H7 (cell line): ENCODE data around the gene KANSL1. TPM values are rescaled to one million over a fixed set of nuclear protein-coding genes. Genes with fewer than 3 reads are reported as not detected.
"Not testable (repeated sequence)": the region's sequence is repeated elsewhere in the genome, so short reads cannot be mapped to it uniquely, and the experiment has no call there.

ENCODE experiments used
- DNase-seq: peaks from one replicate; pipeline ENCODE4 v3.0.0; 2012
- H3K27me3 ChIP-seq: 2 replicates; pipeline ENCODE4 v1.6.0; 2011; ENCODE audit warnings: mild to moderate bottlenecking, low read length; ENCODE audit not compliant: control insufficient read depth, insufficient read depth
- H3K36me3 ChIP-seq: replicated peaks from 2 replicates; pipeline ENCODE4 v1.5.1; 2011; ENCODE audit warnings: low read length; ENCODE audit not compliant: control insufficient read depth, insufficient read depth
- H3K4me3 ChIP-seq: 2 replicates; pipeline ENCODE4 v1.5.1; 2011; ENCODE audit warnings: low read depth, mild to moderate bottlenecking, control low read depth, low read length, moderate library complexity; ENCODE audit not compliant: insufficient read depth
- total RNA-seq: library from RNA; depleted of rRNA; stranded (reverse); fragments of >200 nt; shearing (Covaris generic); gene quantifications from 2 replicates; pipeline ENCODE4 v1.2.3, GENCODE V29; 2014

Gene KANSL1
- total RNA-seq, 1 experiment from 2014 or later = 35.2 TPM

GRCh38 chr17:46182961-46183360 lies 10.3 kb downstream of the KANSL1 start:
- Histone ChIP-seq H3K36me3 (no peaks in the 10 kb centered on the region), H3K4me3 (no peak overlapping the region), H3K27me3 (no peaks in the 10 kb centered on the region)
- peak; percentile 35 for DNase-seq

- DNase-seq = no peak
- Histone ChIP-seq H3K4me3 (no peak overlapping the region), H3K27me3 (no peaks in the 10 kb centered on the region), H3K36me3 (no peaks in the 10 kb centered on the region)
Measured at GRCh38 chr17:46181940-46182339, 11.3 kb downstream of the KANSL1 start.

DNA sequence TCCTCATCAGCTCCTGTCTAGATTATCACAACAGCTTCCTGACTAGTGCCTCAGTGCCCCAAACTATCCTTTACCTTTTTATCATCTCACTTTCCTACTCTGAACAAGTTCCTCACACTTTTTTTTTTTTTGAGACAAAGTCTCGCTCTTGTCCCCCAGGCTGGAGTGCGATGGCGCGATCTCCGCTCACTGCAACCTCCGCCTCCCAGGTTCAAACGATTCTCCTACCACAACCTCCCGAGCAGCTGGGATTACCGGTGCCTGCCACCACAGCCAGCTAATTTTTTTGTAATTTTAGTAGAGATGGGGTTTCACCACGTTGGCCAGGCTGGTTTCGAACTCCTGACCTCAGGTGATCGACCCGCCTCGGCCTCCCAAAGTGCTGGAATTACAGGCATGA lies 11.9 kb downstream of the KANSL1 start:
- not testable (repeated sequence) for H3K27me3 ChIP-seq, H3K4me3 ChIP-seq, DNase-seq, H3K36me3 ChIP-seq

GRCh38 chr17:46180892-46181274 lies 12.3 kb downstream of the KANSL1 start:
- DNase-seq = no peak
- Histone ChIP-seq H3K36me3 (no peaks in the 10 kb centered on the region), H3K27me3 (no peaks in the 10 kb centered on the region), H3K4me3 (no peak overlapping the region)

DNA sequence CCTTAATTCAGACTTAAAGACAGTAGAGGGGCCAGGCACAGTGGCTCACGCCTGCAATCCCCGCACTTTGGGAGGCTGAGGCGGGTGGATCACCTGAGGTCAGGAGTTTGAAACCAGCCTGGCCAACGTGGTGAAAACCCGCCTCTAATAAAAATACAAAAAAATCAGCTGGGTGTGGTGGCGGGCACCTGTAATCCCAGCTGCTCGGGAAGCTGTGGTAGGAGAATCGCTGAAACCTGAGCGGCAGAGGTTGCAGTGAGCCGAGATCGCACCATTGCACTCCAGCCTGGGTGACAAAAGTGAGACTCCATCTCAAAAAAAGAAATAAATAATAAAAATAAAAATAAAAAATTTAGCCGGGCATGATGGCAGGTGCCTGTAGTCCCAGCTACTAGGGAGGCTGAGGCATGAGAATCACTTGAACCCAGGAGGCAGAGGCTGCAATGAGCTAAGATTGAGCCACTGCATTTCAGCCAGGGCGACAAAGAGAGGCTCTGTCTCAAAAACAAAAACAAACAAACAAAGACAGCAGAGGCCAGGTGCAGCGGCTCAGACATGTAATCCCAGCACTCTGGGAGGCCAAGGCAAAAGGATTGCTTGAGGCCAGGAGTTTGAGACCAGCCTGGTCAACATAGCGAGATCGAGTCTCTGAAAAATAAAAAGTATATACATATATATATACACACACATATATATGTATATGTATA lies 12.9 kb downstream of the KANSL1 start:
- H3K4me3 ChIP-seq, H3K27me3 ChIP-seq, H3K36me3 ChIP-seq, DNase-seq: not testable (repeated sequence)

DNA sequence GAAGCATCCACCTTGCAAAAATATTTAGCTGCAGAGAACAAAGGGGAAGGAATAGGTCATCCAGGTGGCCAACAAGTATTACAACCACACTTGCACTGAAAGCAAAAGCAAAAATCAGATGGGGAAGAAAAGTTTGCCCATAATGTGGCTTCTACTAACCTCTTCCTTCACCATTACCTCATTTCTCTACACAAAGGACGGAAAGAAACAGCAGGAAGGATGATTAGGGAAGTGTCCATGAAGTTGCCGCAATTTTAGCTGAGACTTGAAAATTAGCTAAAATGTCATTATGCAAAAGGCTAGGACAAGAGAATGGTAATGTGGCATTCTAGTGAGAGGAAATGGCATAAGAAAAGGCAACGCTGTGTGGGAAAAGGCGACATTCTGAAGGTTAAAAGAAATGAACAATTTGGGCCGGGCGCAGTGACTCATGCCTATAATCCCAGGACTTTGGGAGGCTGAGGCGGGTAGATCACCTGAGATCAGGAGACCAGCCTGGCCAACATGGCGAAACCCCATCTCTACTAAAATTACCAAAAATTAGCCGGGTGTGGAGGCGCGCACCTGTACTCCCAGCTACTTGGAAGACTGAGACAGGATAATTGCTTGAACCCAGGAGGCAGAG lies 13.7 kb downstream of the KANSL1 start:
- no peak for DNase-seq
- Histone ChIP-seq H3K27me3 (no peaks in the 10 kb centered on the region), H3K36me3 (no peaks in the 10 kb centered on the region), H3K4me3 (no peak overlapping the region)

DNA sequence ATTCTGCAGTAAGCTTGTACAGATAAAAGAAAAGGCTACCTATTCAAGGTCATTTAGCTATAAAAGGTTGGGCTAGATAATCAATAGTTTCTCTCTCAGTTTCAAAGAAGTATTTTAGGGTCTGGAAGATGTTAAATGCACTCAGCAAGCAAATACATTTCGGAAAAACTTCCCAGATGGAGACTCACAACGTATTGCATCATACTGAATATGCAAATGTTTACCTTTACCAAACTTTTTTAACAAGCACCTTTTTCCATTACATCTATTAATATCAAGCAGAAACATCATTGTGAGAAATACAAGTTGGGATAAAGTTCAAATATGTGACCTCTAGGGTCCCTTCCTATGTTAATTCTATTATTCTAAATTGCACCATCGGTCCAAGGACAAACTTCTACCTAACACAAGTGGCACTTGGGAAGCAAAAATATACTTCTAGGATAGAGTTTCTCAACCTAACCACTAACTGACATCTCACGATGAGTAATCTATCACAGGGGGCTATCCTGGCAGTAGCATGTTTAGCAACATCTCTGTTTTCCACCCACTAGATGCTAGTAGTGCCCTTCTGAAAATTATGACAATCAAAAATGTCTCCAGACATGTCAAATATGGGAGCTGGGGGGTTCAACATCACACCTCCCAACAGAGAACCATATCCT lies 14.5 kb downstream of the KANSL1 start:
- DNase-seq = no peak

DNA sequence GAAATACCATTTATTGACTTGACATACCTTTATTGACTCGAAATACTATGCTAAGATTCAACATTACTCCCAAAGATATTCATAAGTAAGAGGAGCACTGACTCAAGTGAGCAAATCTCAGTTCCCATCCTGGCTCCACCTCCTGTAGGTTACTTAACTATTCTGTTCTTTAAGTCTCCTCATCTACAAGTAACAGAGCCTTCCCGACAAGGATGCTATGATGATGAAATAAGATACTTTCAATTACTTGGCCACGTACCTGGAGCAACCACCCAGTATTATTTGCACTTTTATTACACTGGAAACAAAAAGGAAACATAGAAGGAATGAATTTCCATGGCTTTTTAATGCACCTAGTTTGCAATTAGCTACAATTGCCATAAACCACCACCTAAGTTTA lies 16.3 kb downstream of the KANSL1 start:
- H3K27me3 ChIP-seq = no peaks in the 10 kb centered on the region
- no peak overlapping the region for H3K4me3 ChIP-seq
- no peaks in the 10 kb centered on the region for H3K36me3 ChIP-seq
- DNase-seq = no peak

More for the DNA sequence above, 14.5 kb downstream of the KANSL1 start:
- H3K4me3 ChIP-seq = no peak overlapping the region
- no peaks in the 10 kb centered on the region for H3K27me3 ChIP-seq
- no peaks in the 10 kb centered on the region for H3K36me3 ChIP-seq

- Histone ChIP-seq H3K36me3 (peaks cover 10% of the 10 kb centered on the region), H3K27me3 (no peaks in the 10 kb centered on the region), H3K4me3 (no peak overlapping the region)
- DNase-seq = no peak
Measured at GRCh38 chr17:46175891-46176290, 17.3 kb downstream of the KANSL1 start.

DNA sequence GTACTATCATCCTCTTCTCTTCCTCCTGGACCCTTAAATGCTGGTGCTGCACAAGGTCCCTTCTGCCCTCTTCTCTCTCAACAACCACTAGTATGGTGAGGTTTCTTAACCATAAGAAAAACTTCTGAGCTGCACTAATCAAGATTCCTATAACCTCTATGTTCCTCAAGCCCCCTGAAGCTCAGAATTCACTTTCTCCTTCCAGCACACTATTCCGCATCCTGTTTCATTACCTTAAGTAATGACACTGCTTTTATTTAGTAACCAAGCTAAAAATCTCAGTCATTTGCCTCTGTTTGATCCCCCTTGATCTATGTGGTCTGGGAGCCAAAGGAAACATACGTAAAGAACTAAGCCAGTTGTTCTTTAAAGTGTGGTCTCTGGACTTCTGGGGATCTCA lies 20.1 kb downstream of the KANSL1 start:
- no peak for DNase-seq
- Histone ChIP-seq H3K36me3 (peaks cover 14% of the 10 kb centered on the region), H3K4me3 (no peak overlapping the region), H3K27me3 (no peaks in the 10 kb centered on the region)

- H3K27me3 ChIP-seq = no peaks in the 10 kb centered on the region
- H3K36me3 ChIP-seq = peaks cover 14% of the 10 kb centered on the region
- no peak for DNase-seq
- H3K4me3 ChIP-seq = no peak overlapping the region
Measured at GRCh38 chr17:46171939-46172338, 21.3 kb downstream of the KANSL1 start.

DNA sequence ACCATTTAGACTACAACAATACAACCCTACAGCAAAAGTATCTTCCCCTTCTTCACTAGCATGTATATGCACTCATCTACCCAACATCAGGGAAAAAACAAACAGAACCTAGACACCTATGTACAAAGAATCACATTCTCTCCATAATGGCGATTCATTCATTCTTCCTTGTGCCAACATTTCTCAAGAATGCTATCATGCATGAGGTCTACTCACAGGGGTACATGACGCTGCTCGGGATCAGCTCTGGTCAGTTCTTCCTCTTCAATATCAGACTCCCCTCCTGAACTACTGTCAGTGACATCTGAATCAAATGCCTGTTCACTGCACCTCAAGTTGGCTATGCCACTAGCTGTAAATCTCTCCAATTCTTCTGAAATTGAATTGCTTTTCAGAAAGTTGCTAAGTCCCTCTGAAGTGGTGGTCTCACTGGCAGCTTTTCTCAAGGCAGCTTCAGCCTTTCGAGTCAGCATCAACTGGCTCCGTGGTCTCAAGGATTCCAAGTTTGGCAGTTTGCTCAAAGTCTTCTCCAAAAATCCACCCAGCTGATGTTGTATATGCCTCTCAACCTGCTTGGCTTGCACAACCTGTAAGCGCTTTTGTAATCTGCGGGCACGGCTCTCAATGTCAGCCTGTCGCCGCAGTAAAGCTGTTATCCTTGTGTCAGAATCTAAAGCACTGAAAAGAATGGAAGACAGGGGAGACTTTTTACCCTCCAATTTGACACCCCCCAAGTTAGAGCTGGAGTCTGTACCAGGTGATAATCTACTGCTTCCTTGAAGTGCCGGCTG lies 22.4 kb downstream of the KANSL1 start:
- H3K4me3 ChIP-seq = no peak overlapping the region
- DNase-seq = no peak
- H3K36me3 ChIP-seq = peaks cover 14% of the 10 kb centered on the region
- no peaks in the 10 kb centered on the region for H3K27me3 ChIP-seq

DNA sequence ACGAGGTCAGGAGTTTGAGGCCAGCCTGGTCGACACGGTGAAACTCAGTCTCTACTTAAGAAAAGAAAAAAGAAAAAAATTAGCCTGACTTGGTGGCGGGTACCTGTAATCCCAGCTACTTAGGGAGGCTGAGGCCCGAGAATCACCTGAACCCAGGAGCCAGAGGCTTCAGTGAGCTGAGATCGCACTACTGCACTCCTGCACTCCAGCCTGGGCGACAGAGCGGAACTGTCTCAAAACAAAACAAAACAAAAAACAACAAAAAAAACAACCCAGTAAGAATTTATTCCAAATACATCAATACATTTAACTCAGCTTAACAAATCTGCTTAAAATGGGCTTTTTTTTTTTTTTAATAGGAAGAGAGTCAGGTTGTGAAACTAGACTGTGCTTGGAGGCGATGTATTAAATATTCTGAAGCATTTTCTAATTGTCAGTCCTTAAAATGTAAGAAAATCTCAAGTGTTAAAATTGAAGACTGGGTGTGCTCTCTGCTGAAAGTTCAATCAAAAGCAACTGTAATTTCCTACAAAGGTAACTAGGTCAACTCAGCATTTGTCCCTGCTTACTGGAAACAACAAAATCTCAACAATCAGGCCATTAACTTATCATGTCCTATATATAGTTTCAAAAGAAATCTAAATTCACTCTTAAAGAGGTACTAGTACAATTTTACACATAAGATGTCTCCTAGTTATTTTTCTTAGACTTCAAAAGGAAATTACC lies 23.2 kb downstream of the KANSL1 start:
- no peaks in the 10 kb centered on the region for H3K27me3 ChIP-seq
- H3K4me3 ChIP-seq = no peak overlapping the region
- DNase-seq = no peak
- H3K36me3 ChIP-seq = peaks cover 14% of the 10 kb centered on the region
